ENCODE measurements around the gene CADPS2.
"Not testable (repeated sequence)": the region's sequence is repeated elsewhere in the genome, so short reads cannot be mapped to it uniquely, and the experiment has no call there.

CADPS2 gene

GRCh38 chr7:122710916-122711315, 175.3 kb downstream of the CADPS2 start:
- no peak for DNase-seq (ENCODE audit: low read depth in 2 of 2)

- no peak for DNase-seq (ENCODE audit: low read depth in 2 of 2)
Measured at GRCh38 chr7:122709930-122710646, 176.2 kb downstream of the CADPS2 start.

GRCh38 chr7:122706836-122707235, 179.4 kb downstream of the CADPS2 start:
- no peak for DNase-seq (ENCODE audit: low read depth in 2 of 2)

- DNase-seq (ENCODE audit: low read depth in 2 of 2) = no peak
Measured at GRCh38 chr7:122702872-122703510, 183.3 kb downstream of the CADPS2 start, which contains the start of gene RNF148. RNF148 (minus strand) TSS chr7:122702922; CDS start chr7:122702750, 172 bp downstream.

GRCh38 chr7:122699017-122699416, 187.2 kb downstream of the CADPS2 start, which contains the start of gene RNF133:
RNF133 (minus strand) TSS chr7:122699117; CDS start chr7:122698918, 199 bp downstream.
- DNase-seq (ENCODE audit: low read depth in 2 of 2) = no peak

GRCh38 chr7:122695816-122696215, 190.4 kb downstream of the CADPS2 start:
- DNase-seq (ENCODE audit: low read depth in 2 of 2) = no peak

- no peak for DNase-seq (ENCODE audit: low read depth in 2 of 2)
Measured at GRCh38 chr7:122694697-122695096, 191.6 kb downstream of the CADPS2 start.

GRCh38 chr7:122692769-122693309, 193.4 kb downstream of the CADPS2 start:
- no peak for DNase-seq (ENCODE audit: low read depth in 2 of 2)

- no peak for DNase-seq (ENCODE audit: low read depth in 2 of 2)
Measured at GRCh38 chr7:122691569-122692235, 194.6 kb downstream of the CADPS2 start.

- no peak for DNase-seq (ENCODE audit: low read depth in 2 of 2)
Measured at GRCh38 chr7:122689346-122690109, 196.7 kb downstream of the CADPS2 start.

- DNase-seq (ENCODE audit: low read depth in 2 of 2) = no peak
Measured at GRCh38 chr7:122688400-122688998, 197.8 kb downstream of the CADPS2 start.

GRCh38 chr7:122686360-122686878, 199.8 kb downstream of the CADPS2 start:
- no peak for DNase-seq (ENCODE audit: low read depth in 2 of 2)

GRCh38 chr7:122684504-122684903, 201.8 kb downstream of the CADPS2 start:
- DNase-seq (ENCODE audit: low read depth in 2 of 2) = no peak

GRCh38 chr7:122682815-122683550, 203.3 kb downstream of the CADPS2 start:
- no peak for DNase-seq (ENCODE audit: low read depth in 2 of 2)

- DNase-seq (ENCODE audit: low read depth in 2 of 2) = not testable (repeated sequence)
Measured at GRCh38 chr7:122681186-122681585, 205.1 kb downstream of the CADPS2 start.

GRCh38 chr7:122679813-122680212, 206.4 kb downstream of the CADPS2 start:
- no peak for DNase-seq (ENCODE audit: low read depth in 2 of 2)

- DNase-seq (ENCODE audit: low read depth in 2 of 2) = not testable (repeated sequence)
Measured at GRCh38 chr7:122679269-122679709, 207.0 kb downstream of the CADPS2 start.

GRCh38 chr7:122677149-122677548, 209.1 kb downstream of the CADPS2 start:
- no peak for DNase-seq (ENCODE audit: low read depth in 2 of 2)

GRCh38 chr7:122676466-122676865, 209.8 kb downstream of the CADPS2 start:
- DNase-seq (ENCODE audit: low read depth in 2 of 2) = no peak

- DNase-seq (ENCODE audit: low read depth in 2 of 2) = no peak
Measured at GRCh38 chr7:122675621-122676020, 210.6 kb downstream of the CADPS2 start.

Data from stimulated activated CD8-positive, alpha-beta memory T cell treated with anti-CD3 and anti-CD28 coated beads, Interleukin-2, amount 100 ng/mL, for 48 hours (primary cell).